HG03280 (cell line): ENCODE data around the gene LDLRAD4.

Experiments
- ATAC-seq: cut with Tn5 transposase; IDR thresholded peaks from one replicate; pipeline ENCODE4 v1.9.1; 2021; ENCODE audit warnings: mild to moderate bottlenecking, moderate library complexity; ENCODE audit not compliant: unreplicated experiment

The LDLRAD4 gene

DNA sequence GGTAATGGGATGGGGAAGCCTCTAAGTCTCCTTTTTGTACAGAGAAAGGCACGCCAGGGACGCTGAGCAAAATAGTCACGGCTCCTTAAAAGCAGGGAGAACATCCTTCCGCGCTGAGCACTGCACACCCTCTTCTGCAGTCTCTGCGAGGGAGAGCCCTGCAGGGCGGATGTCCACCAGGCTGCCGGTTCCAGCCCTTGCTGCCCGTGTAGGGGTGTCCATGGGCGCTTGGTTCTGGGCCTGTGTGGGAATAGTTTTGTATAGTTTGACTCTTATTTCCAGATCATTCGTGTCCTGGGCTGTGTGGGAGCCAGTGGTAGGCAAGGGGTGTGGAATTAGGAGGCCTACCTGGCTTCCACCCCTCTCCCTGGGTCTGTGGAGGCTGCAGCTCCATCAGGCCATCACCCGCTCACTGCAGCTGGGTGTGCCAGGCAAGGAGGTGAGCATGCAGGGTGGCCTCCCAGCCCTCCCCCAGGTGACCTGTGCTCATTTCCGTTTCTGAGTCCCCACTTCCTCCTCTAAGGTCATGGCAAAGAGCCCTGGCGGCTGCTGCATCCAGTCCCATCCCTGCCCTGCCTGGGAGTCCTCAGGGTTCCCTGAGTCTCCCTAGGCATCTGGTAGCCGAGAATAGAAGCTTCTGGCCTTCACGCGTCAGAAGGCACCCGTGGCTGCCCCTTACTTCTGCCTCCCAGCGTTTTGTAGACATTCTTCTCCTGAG, 202.6 kb downstream of the LDLRAD4 start:
- ATAC-seq = no peak

DNA sequence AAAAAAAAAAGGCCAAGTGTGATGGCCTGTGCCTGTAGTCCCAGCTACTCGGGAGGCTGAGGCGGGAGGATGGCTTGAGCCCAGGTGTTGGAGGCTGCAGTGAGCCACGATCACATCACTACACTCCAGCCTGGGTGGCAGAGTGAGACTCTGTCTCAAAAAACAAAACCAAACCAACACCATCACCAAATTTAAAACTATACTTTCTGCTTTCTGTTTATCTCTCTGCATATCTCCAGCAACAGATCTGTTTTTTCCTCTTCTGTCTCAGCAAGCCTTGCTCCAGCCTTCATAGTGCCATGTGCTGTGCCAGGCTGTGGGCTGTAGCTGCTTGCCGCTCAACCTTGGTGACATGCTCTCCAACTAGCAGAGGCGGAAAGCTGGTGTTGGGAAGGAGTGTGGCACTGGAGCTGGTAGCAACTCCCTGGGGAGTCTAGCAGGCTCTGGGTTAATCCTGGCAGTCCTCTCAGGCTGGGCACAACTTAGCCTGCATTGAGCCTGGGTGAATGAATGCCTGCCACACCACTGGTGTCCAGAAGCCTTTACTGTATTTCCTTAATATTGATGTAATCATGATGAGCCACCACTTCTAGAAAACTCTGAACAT, 204.1 kb downstream of the LDLRAD4 start:
- no peak for ATAC-seq

DNA sequence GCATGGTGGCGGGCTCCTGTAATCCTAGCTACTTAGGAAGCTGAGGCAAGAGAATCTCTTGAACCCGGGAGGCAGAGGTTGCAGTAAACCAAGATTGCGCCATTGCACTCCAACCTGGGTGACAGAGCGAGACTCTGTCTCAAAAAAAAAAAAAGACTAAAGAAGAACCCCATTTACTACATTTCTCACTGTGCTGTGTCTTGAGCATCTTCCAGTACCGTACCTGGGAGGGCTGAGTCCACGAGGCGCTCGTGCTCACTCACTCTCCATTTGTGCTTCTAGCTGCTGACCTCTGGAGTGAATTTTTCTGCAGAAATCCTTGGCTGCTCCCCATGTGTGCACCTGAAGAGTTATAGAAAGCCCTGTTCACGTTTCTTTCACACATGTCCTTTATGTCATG, 204.8 kb downstream of the LDLRAD4 start:
- ATAC-seq = no peak

DNA sequence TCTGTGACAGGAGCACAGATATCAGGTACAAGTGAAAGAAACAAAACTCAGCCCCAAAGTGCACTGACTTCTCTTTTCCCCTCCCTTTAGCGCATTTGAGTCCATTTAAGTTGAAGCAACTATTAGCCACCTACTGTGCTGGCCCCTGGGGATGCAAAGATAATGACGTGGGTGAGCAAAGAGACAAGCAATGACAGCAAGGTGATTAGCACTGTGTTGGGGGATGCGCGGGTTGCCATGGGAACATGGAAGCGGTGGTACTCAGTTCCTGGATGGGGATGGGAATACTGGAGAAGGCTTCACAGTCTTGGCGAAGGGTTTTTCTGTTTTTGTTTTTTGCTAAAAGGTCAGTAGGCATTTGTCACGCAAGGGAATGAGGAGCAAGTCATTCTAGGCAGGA, 205.8 kb downstream of the LDLRAD4 start:
- no peak for ATAC-seq

DNA sequence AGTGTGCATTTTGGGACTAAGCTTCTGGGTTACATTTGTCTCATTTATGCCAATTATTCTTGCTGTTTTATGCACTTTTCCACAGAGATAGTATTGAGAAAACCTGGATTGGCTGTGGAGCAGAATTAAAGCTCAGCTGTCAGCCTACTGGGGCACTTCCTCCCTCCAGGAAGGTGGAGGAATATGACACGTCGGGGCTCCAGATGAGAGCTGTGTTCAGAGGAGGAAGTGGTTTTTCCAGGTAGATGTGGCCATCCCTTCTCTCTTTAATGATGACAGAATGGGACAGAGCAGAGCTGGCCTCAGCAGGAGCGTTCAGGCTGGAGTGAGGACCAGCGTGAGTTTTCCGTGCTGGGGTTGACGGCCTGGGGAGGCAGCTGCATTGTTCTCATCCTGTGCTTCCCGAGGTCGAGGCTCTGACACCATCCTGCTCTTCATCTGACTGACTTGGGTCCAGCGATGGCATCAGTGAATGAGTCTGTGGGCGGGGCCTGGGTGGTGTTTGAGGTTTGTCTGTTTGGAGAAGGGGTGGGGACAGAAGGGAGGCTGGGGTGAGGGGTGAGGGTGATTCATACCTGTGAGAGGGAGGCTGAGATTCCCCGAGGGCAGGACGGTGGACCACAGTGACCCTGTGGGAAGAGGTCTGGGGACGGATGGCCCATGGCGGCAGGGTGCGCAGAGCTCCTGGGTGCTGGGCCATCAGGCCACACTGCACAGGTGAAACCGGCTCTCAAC, 207.0 kb downstream of the LDLRAD4 start:
- ATAC-seq = no peak

DNA sequence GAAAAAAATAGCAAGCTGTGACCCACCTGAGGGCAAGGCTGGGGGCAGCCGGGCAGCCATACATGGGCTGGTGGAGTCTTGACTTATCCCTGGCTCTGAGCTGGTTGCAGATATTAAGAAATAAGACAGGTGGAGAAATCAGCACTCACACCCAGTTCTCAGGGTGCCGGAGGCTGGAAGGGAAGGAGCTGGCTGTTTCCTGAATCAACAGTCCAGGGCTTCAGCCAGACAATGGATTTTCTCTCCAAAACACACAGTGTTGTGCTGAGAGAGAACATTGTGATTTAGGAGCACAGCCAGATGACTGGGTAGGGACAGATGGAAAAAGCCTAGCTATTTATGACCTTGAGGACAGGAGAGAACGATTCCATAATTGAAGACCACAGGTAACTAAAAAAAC, 208.8 kb downstream of the LDLRAD4 start:
- ATAC-seq = no peak

DNA sequence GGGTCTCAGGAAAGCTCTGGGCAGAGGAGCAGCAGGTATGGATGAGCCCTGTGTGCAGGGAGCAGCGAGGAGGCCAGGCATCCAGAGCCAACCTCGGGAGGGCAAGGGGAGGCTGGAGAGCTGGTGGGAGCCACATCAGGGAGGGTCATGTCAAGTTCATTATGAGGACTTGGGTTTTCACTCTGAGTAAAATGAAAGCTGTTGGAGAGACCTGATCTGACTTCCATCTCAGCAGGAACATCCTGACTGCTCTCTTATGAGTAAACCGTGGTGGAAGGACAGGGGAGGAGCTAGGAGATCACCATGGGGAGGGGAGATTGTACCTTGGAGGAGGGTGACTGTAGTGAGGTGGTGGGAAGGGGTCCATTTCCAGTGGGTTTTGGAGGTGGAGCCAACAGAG, 209.8 kb downstream of the LDLRAD4 start:
- no peak for ATAC-seq

DNA sequence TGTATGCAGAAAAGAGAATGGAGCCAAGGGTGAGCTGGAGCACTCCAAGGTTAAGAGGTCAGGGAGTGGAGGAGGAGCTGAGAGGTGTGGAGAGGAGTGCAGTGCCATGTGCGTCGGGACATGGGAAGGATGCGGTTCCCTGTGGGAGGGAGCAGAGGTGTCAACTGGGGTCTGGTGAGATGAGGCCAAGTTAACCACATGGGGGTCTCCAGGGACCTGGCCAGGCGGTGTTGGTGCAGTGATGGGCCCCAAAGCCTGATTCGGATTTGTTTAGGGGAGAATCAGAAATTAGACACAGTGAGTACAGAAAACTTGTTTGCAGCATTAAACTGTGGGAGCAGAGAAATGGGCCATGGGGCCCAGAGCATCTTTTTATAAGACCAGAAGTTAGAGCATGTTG, 210.5 kb downstream of the LDLRAD4 start:
- ATAC-seq = no peak

DNA sequence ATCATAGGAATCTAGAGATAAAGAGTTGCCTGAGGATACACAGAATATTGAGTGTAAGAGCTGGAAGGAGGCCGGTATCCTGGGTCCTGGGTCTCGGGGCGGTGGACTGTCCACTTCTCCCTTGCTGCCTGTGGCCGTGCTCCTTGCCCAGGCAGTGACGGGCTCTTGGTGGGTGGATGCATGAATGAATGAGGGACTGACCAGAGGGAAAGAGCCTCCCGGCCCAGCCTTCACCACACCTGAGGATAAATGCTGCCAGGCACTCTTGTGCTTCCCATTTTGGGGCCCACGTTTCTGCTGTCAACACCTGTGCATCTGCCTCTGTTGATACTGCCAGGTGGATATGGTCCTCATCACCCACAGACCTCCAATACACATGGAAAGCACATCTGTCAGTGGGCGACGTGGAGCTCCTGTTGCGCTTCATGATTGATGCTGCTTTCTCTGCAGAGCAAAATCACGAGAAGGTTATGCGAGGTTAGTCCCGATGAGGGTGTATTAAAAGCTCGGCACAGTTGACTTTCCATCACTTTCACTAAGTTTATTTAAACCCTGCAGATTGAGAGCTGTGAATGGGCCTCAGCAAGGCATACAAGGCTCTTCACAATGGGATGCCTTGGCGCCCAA, 211.4 kb downstream of the LDLRAD4 start:
- no peak for ATAC-seq

DNA sequence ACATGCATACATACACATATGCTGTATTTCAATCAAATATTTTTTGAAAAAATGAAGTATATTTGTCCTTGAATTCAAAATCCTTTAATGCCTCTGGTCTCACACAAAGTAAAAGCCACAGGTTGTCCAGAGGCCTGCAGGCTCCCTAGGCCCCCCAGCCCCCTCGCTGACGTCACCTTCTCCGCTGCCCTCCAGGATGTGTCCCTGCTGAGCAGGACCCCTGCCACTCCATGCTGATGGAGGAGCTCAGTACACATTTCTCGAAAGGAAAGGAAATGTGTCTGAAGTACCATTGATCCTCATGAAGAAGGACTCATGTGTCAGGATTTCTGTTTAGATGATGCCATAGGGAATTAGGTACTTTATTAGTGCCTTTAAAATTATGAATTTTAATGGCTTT, 212.1 kb downstream of the LDLRAD4 start:
- ATAC-seq = no peak

DNA sequence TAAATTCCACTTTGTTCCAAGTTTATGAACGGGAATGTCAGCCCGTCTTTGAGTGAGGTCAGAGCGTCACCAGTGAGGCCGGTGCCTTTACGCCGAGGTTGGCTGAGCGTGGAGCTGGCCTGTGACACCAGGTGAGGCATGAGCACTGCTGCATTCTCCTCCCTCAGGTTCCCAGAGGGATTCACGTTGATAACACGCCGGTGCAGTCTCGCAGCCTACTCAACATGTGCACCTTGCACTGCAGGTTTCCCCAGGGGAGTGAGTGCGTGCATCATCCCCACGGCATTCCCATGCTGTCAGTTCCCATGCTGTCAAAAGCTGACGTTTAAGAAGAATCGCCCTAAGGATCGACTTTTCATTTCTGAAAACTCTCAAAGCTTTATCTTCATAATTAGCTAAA, 213.3 kb downstream of the LDLRAD4 start:
- ATAC-seq = no peak

DNA sequence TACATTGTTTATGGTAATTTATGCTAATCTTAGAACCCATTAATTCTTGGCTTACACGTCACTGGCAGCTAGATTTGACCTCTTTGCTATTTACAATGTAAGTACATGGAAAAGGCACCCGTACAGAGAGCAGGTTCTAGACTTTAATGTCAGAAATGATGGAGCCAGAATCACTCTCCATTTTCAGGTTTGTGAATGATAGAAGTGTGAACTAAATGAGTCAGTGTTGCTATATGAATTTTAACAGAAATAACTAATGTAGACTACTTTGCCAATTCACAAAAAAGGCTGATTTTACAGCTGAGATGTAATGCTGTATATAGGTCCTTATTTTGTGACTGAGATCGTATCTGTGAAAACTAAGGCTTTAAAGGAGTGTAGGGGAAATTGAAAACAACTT, 214.6 kb downstream of the LDLRAD4 start:
- ATAC-seq = no peak

DNA sequence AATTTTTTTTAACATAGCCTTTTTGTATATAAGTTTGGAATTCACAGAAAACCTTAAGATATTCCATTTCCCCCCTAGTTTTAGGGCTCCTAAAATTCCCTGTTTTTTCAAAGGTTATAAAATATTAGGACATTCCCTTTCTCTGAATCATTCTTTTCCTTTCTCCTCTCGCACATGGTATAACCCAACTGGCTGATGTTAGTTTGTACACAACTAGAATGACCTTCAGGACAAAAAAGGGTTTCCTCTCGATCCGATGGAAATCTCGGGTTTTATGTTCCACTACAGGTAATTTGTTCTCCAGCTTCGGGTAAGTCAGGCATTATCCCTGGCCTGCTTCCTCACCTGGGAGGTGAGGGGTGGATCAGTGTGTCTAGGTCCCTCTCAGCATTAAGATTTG, 215.1 kb downstream of the LDLRAD4 start:
- no peak for ATAC-seq

DNA sequence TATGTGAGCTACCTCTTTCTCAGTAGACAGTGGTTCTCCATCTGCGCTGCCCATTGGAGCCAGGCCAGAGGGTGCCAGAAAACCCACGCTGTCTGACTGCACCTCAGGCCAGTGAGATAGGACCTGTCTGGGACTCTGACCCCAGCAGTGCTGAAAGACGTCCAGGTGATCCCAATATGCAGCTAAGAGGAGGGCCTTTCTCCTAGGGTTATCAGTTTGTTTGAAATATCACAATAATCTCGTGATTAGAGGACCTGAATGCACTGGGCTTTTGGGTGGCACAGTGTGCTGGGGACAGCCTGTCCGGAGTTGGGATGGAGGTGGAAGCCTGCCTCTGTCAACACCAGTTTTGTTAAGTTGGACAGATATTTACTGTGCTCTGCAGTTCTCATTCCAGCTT, 216.3 kb downstream of the LDLRAD4 start:
- ATAC-seq = no peak

DNA sequence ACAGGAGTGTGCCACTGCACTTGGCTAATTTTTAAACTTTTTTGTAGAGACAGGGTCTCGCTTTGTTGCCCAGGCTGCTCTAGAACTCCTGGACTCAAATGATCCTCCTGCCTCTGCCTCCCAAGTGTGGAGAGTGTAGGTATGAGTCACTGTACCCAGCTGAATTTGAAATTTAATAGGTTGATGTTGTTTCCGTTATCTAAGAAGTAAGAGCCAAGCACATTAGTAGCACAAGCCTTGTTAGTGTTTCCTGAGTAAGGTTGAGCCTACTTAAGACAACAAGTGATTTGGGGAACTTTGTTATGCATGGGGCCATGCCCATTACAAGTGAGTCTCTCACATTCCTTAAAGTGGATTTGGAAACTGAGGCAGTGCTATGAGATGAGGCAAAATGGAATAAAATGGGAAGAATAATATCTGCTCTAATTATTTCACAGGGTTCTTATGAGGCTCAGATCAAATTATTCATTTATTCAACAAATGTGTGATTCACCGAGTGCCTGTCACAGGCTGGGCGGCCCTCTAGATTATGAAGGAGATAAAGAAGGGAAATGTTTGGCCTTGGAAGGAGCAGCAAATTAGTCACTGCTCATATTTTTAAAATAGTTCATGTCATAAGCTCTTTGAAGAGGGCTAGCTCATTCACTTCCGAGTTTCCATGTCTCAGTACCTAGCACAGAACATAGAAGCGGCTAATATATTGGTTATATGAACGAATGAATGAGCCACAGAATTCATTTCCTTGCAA, 217.2 kb downstream of the LDLRAD4 start:
- ATAC-seq = no peak

DNA sequence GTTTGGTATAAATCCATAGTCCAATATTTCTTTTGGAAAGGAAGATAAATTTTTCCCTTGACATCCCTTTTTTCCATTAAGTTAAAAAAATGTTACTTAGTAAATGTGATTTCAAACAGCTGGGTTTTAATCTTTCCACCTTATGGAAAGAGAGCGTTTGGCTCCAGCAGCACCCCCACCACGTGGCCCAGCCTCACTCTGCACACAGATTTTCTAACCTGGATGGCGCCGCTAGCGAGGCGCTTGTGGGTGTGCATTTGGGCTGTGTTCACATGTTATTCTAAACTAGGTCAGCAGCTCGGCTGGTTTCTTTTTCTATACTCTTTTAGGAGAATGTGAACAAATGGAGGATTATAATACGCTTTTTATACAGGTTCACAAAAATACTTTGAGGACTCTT, 218.0 kb downstream of the LDLRAD4 start:
- ATAC-seq = no peak

DNA sequence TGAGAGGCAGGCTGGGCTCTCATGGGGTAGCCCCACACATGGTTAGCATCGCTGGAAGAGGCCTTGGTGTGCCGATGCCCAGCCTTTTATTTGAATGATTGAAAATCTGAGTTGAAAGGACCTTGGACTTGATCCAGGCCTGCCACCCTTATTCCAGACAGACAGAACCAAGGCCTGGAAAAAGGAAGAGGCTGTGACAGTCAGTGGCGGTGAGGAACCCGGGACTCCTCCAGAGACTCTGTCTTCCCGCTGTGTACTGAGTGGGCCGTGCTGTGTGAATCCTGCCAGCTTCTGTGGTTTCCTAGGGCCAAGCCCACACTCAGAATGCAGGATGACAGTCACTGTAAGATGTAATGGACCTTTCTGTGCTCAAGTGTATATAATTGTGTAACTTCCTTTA, 218.5 kb downstream of the LDLRAD4 start:
- no peak for ATAC-seq

DNA sequence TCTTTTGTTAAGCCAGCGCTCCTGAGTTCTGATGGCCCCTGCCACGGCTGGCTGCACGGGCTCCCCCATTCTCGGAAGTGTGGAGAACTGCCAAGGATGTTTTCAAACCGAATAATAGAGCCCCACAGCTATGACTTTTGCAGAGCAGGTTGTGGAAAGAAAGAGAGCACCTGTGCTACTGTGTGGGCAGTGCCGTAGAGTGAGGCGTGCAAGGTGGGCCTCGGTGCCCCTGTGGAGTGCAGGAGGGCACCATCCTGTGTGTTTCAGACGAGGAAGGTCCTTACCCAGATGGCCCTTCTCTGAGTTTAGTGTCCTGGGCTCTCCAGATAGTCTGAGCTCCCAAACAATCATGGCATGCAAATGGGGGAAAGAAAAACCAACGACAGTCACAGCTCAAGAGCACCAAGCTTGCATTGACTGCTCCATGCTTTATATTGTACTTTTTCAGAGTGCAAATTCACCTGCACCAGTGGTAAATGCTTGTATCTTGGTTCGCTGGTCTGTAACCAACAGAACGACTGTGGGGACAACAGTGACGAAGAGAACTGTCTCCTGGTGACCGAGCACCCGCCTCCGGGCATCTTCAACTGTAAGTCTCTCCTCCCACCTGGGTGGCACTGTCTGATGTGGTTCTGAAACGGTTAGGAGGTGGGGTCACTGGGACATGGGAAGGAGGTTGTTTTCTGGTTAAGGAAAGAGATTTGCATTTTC, 219.4 kb downstream of the LDLRAD4 start:
- no peak for ATAC-seq

DNA sequence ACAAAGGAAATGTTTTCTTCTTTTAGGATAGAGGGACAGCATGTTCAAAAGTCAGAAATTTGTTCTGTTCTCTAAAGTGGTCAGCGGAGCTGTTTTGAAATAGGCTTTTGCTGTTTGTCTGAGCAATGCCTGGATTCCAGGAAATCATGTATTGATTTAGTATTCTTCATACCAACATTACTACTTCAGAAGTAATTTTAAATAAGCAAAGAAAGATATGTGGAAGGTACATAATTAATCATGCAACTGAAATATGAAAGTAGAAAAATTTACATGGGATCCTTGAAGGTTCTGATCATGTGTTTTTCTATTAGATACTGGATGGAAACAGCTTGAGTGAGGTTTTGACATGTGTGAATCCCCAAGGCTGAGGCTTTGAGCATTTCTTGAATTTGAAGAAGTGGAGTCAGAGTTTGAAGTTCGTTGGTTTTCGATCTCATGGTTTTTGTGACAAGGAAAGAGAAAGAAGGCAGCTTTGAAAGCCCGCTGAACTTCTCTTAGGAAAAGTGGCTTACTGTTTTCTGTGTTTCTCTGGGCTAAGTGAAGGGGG, 220.0 kb downstream of the LDLRAD4 start:
- ATAC-seq = no peak

DNA sequence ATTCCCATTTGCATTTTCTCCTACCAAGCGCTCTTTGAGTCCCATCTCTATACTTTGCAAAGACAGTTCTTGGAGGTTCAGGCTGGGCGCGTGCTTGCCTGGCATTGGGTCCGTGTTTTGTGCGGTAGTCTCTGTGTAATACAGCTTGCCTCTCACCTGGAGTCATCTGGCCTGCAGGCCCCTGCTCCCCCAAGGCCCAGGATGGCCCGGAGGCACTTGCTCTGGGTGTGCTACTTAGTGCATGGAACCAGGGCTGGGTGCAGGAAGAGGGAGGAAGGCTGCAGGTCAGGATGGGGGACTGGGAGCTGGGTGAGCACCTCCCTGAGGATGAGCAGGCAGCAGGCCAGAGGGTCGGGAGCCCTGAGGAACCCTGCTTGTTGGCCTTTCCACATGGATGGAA, 220.9 kb downstream of the LDLRAD4 start:
- no peak for ATAC-seq
